Lung (tissue), 12 donors: ENCODE results near the gene LNP1. TPM values are rescaled to one million over a fixed set of nuclear protein-coding genes. Genes with fewer than 3 reads are reported as not detected.

ENCODE experiments used
- ATAC-seq: fragments of 200-7000 bp; cut with Tn5 transposase; one replicate; pipeline ENCODE4 v1.9.1; 2020; ENCODE audit warnings: moderate number of reproducible peaks; ENCODE audit not compliant: insufficient read depth, low FRiP score
- DNase-seq, 3 donors: peaks; one replicate each; pipeline ENCODE4 v3.0.0-alpha.2; 2013 to 2017
- H3K27ac ChIP-seq, 2 donors: one replicate each; pipeline ENCODE4 v1.5.1; 2013; ENCODE audit warnings: mild to moderate bottlenecking in 2 of 2, moderate library complexity in 2 of 2, control low read depth in 1 of 2, inconsistent platforms in 1 of 2, low read depth in 1 of 2, low read length in 1 of 2
- H3K27me3 ChIP-seq, 3 donors: one replicate each; pipeline ENCODE4 v1.5.1; 2013; ENCODE audit warnings: low read length in 2 of 3; ENCODE audit not compliant: control insufficient read depth in 3 of 3, insufficient read depth in 3 of 3
- H3K36me3 ChIP-seq, 4 donors: one replicate each; pipeline ENCODE4 v1.5.1; 2013; ENCODE audit warnings: low read length in 4 of 4, mild to moderate bottlenecking in 1 of 4, moderate library complexity in 1 of 4; ENCODE audit not compliant: control insufficient read depth in 4 of 4, insufficient read depth in 4 of 4
- H3K4me1 ChIP-seq, 5 donors: one replicate each; pipeline ENCODE4 v1.5.1; 2013; ENCODE audit warnings: low read length in 5 of 5, mild to moderate bottlenecking in 2 of 5, moderate library complexity in 1 of 5; ENCODE audit not compliant: control insufficient read depth in 5 of 5, insufficient read depth in 5 of 5
- H3K4me3 ChIP-seq: one replicate; pipeline ENCODE4 v1.5.1; 2013; ENCODE audit warnings: mild to moderate bottlenecking, control low read depth, moderate library complexity
- H3K9ac ChIP-seq, 2 donors: one replicate each; pipeline ENCODE4 v1.5.1; 2013; ENCODE audit warnings: low read length in 2 of 2, control low read depth in 1 of 2; ENCODE audit not compliant: insufficient read depth in 1 of 2
- H3K9me3 ChIP-seq, 4 donors: one replicate each; pipeline ENCODE4 v1.5.1; 2013; ENCODE audit warnings: low read length in 3 of 4, mild to moderate bottlenecking in 1 of 4, moderate library complexity in 1 of 4; ENCODE audit not compliant: control insufficient read depth in 4 of 4, insufficient read depth in 3 of 4
- WGBS, 2 donors: extraction: QIAGEN DNeasy Blood & Tissue Kit; methylation state at CpG; one replicate each; pipeline ENCODE4 v1.1.7; 2013; 5-methylcytosine and 5-hydroxymethylcytosine counted together
- polyA plus RNA-seq, 2 donors: library from polyadenylated mRNA; stranded (reverse); fragments of 200-250 nt; gene quantifications; one replicate each; pipeline ENCODE4 v1.2.1, GENCODE V29; 2013
- total RNA-seq, 2 donors: library from RNA; depleted of rRNA in 1 of 2; stranded (reverse); fragments of >200 nt in 1 of 2; gene quantifications; one replicate each; pipeline ENCODE4 v1.2.1, GENCODE V29; 2014 to 2021
- TF ChIP-seq, protein P1 (sequence below): IDR thresholded peaks from 2 replicates; pipeline ENCODE4 v1.5.1; 2012; ENCODE audit warnings: mild to moderate bottlenecking; ENCODE audit errors: control extremely low read depth, extremely low read depth
- donor health status: control.
- donor health status: control.
- donor health status: Bipolar disorder and iron deficiency.
- donor health status: healthy.
- donor health status: DM: yes; HTN: yes; CAD: no.

The LNP1 gene
- total and polyA plus RNA-seq, 4 donors: 1.1 to 5.8 (median 2.2) TPM

DNA sequence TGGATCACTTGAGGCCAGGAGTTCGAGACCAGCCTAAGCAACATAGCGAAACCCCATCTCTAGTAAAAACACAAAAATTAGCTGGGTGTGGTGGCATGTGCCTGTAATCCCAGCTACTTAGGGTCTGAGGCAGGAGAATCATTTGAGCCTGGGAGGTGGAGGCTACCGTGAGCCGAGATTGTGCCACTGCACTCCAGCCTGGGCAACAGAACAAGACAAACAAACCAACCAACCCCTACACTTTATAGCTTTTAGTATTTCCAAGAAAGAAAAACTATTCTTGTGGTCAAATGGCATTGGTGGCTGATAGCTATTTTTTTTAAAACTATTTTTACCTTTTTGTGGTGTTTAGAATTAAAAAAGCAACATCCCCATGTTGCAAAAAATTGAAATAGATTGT is 98.3 kb downstream of the LNP1 start:
- peaks cover 0 to 17% (median 2%) of the 10 kb centered on the region in 4 donors for H3K36me3 ChIP-seq
- DNase-seq (no peak), ATAC-seq (no peak)
- H3K9me3 ChIP-seq: no peaks in the 10 kb centered on the region
- no peak overlapping the region for H3K27ac ChIP-seq
- TF ChIP-seq, protein P1, sequence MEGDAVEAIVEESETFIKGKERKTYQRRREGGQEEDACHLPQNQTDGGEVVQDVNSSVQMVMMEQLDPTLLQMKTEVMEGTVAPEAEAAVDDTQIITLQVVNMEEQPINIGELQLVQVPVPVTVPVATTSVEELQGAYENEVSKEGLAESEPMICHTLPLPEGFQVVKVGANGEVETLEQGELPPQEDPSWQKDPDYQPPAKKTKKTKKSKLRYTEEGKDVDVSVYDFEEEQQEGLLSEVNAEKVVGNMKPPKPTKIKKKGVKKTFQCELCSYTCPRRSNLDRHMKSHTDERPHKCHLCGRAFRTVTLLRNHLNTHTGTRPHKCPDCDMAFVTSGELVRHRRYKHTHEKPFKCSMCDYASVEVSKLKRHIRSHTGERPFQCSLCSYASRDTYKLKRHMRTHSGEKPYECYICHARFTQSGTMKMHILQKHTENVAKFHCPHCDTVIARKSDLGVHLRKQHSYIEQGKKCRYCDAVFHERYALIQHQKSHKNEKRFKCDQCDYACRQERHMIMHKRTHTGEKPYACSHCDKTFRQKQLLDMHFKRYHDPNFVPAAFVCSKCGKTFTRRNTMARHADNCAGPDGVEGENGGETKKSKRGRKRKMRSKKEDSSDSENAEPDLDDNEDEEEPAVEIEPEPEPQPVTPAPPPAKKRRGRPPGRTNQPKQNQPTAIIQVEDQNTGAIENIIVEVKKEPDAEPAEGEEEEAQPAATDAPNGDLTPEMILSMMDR: no peak
- peaks cover 0 to 5% (median 0%) of the 10 kb centered on the region in 5 donors for H3K4me1 ChIP-seq
- WGBS, 2 donors: 82 to 95% methylated on average over 4 of the region's 4 CpGs
- no peak overlapping the region for H3K9ac ChIP-seq
- no peak overlapping the region for H3K4me3 ChIP-seq
- H3K27me3 ChIP-seq: no peaks in the 10 kb centered on the region

DNA sequence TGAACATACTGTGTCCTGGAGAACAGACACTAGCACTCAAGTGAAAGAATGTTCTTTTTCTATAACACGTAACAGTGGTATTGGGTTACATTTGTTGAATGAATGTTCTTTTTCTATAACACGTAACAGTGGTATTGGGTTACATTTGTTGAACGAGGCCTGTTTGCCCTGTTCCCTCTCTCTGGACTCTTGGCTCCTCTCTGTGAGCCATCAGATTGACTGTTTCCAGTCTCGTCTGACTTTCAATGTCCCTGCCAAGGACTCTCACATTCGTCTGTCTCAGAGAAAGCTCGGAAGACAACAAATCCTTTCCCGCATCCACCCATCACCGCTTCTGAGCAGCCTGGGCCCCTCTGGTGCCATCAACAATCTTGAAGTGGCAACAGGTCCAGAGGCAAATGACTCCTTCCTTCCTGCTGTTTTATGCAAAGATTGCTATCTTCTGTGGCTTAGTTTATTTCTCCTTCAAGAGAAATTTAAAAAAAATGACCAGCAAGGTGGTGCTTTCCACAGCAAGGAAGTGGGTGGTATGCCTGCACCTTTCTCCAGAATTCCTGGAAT is 99.1 kb downstream of the LNP1 start:
- Histone ChIP-seq H3K9me3 (peaks cover 0 to 3% (median under 1%) of the 10 kb centered on the region in 4 donors), H3K9ac (no peak overlapping the region), H3K36me3 (peaks cover 0 to 19% (median 3%) of the 10 kb centered on the region in 4 donors), H3K27me3 (no peaks in the 10 kb centered on the region), H3K4me3 (no peak overlapping the region), H3K27ac (no peak overlapping the region), H3K4me1 (no peaks in the 10 kb centered on the region)
- TF ChIP-seq, protein P1: no peak
- DNase-seq (no peak), ATAC-seq (no peak)
- 74 to 77% methylated on average over 8 of the region's 8 CpGs for WGBS, 2 donors

DNA sequence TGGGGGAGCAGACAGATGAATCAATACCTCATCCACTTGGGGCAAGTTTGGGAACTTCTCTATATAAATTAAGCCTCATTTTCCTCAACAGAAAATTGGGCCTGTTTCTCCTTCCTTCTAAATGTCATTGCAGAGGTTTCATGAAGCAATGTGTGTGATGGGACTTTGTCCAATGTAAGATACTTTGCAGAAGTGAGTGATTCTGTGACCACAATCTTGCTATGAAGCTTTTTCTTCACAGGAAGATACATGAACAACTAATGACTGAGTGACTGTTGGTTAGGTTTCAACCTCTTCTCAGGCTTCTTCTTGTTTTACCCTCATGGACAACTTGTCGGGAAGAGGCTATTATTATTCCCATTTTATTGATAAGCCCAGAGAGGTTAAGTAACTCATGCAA is 102.1 kb downstream of the LNP1 start:
- WGBS, 2 donors: 87 to 91% methylated on average over 1 of the region's 1 CpG
- ATAC-seq (no peak), DNase-seq (no peak)
- Histone ChIP-seq H3K36me3 (peaks cover 0 to 14% (median 2%) of the 10 kb centered on the region in 4 donors), H3K27me3 (no peaks in the 10 kb centered on the region), H3K27ac (no peak overlapping the region), H3K4me3 (no peak overlapping the region), H3K4me1 (no peaks in the 10 kb centered on the region), H3K9me3 (peaks cover 0 to 16% (median 7%) of the 10 kb centered on the region in 4 donors), H3K9ac (no peak overlapping the region)
- TF ChIP-seq, protein P1: no peak

Other genes with a start within 250 kb of the LNP1 start
- 10 to 100 TPM; 34.0 to 60.6 TPM for gene TBC1D23, start 140.5 kb upstream of the LNP1 start, total RNA-seq
- 10 to 100 TPM; 15.7 to 19.8 TPM for gene TBC1D23, start 140.5 kb upstream of the LNP1 start, polyA plus RNA-seq
- 10 to 100 TPM; 20.7 to 42.0 TPM for gene NIT2, start 66.8 kb upstream of the LNP1 start, total RNA-seq
- gene NIT2, start 66.8 kb upstream of the LNP1 start, polyA plus RNA-seq: 10 to 100 TPM; 20.2 to 38.0 TPM
- 10 to 100 TPM; 27.5 to 56.9 TPM for gene TOMM70, start 450 bp upstream of the LNP1 start, total RNA-seq
- 10 to 100 TPM; 15.9 to 17.8 TPM for gene TOMM70, start 450 bp upstream of the LNP1 start, polyA plus RNA-seq
- gene TMEM45A, start 91.1 kb downstream of the LNP1 start, total RNA-seq: 10 to 100 TPM; 27.3 to 37.6 TPM
- 10 to 100 TPM in 1 of 2 donors, 1 to 10 TPM in 1; 7.8 to 24.6 TPM for gene TMEM45A, start 91.1 kb downstream of the LNP1 start, polyA plus RNA-seq
- gene ADGRG7, start 208.1 kb downstream of the LNP1 start, total RNA-seq: not detected
- gene ADGRG7, start 208.1 kb downstream of the LNP1 start, polyA plus RNA-seq: not detected